ENCODE results near the gene RBMS1. TPM values are rescaled to one million over a fixed set of nuclear protein-coding genes. Genes with fewer than 3 reads are reported as not detected.
A peak's percentile ranks its signal among the peaks of the same experiment; 100 is the strongest.

The RBMS1 gene
- total and polyA plus RNA-seq, 8 donors = 91.7 to 133 (median 119) TPM

- no peak overlapping the region for H3K4me3 ChIP-seq
- H3K36me3 ChIP-seq = no peaks in the 10 kb centered on the region
- no peak overlapping the region for H3K27ac ChIP-seq
- ATAC-seq (no peak), DNase-seq (no peak)
- no peaks in the 10 kb centered on the region for H3K4me1 ChIP-seq
- intact Hi-C loops (cut with DNase I) = no loop called here
- no peak for TF ChIP-seq CTCF (IDR thresholded peaks at IDR 0.05)
- no peaks in the 10 kb centered on the region for H3K9me3 ChIP-seq
- no peaks in the 10 kb centered on the region for H3K27me3 ChIP-seq
Observed at GRCh38 chr2:160534996-160535395, 41.4 kb upstream of the RBMS1 start.

GRCh38 chr2:160534249-160534648, 40.6 kb upstream of the RBMS1 start:
- H3K27me3 ChIP-seq = no peaks in the 10 kb centered on the region
- ATAC-seq = no peak
- no peak overlapping the region for H3K4me3 ChIP-seq
- H3K36me3 ChIP-seq = no peaks in the 10 kb centered on the region
- H3K4me1 ChIP-seq = no peaks in the 10 kb centered on the region
- H3K27ac ChIP-seq = no peak overlapping the region
- H3K9me3 ChIP-seq = no peaks in the 10 kb centered on the region
- intact Hi-C loops (cut with DNase I) = no loop called here
- no peak for DNase-seq
- no peak for TF ChIP-seq CTCF (IDR thresholded peaks at IDR 0.05)

- Histone ChIP-seq H3K9me3 (no peaks in the 10 kb centered on the region), H3K27me3 (no peaks in the 10 kb centered on the region), H3K4me3 (no peak overlapping the region), H3K36me3 (no peaks in the 10 kb centered on the region), H3K4me1 (no peaks in the 10 kb centered on the region), H3K27ac (no peak overlapping the region)
- intact Hi-C loops (cut with DNase I) = no loop called here
- DNase-seq (no peak), ATAC-seq (peak; percentile 25)
- no peak for TF ChIP-seq CTCF (IDR thresholded peaks at IDR 0.05)
Observed at GRCh38 chr2:160533482-160533881, 39.9 kb upstream of the RBMS1 start.

- no peak overlapping the region for H3K27ac ChIP-seq
- no peak for ATAC-seq
- intact Hi-C loops (cut with DNase I) = no loop called here
Observed at GRCh38 chr2:160532388-160532787, 38.8 kb upstream of the RBMS1 start.

GRCh38 chr2:160522951-160523710, 29.5 kb upstream of the RBMS1 start:
- no peaks in the 10 kb centered on the region for H3K27me3 ChIP-seq
- intact Hi-C loops (cut with DNase I) = no loop called here
- H3K9me3 ChIP-seq = no peaks in the 10 kb centered on the region
- H3K27ac ChIP-seq = no peak overlapping the region
- ATAC-seq (peak; percentile 60), DNase-seq (no peak)
- TF ChIP-seq CTCF (IDR thresholded peaks at IDR 0.05) = no peak
- H3K36me3 ChIP-seq = no peaks in the 10 kb centered on the region
- no peak overlapping the region for H3K4me3 ChIP-seq
- peaks cover 0 to 4% of the 10 kb centered on the region in 2 donors for H3K4me1 ChIP-seq

More at GRCh38 chr2:160532388-160532787, 38.8 kb upstream of the RBMS1 start:
- no peaks in the 10 kb centered on the region for H3K9me3 ChIP-seq
- H3K4me3 ChIP-seq = no peak overlapping the region
- H3K36me3 ChIP-seq = no peaks in the 10 kb centered on the region
- H3K4me1 ChIP-seq = no peaks in the 10 kb centered on the region
- TF ChIP-seq CTCF (IDR thresholded peaks at IDR 0.05) = no peak
- DNase-seq = no peak
- H3K27me3 ChIP-seq = no peaks in the 10 kb centered on the region

Data from left lung (tissue), 10 donors.